Measurements from ENCODE around the gene TARS1. TPM values are rescaled to one million over a fixed set of nuclear protein-coding genes. Genes with fewer than 3 reads are reported as not detected.
A peak's percentile ranks its signal among the peaks of the same experiment; 100 is the strongest.

Gene TARS1
- total RNA-seq, 1 experiment from 2014 or later: 417 TPM

- Histone ChIP-seq H2BK5ac (ENCODE audit: insufficient read length, low read length) (no peak overlapping the region), H2BK120ac (ENCODE audit: low read depth, low read length, poor library complexity, severe bottlenecking) (no peak overlapping the region), H3K9ac (ENCODE audit: extremely low read depth, insufficient read length, low read length) (no peak overlapping the region), H3K4ac (ENCODE audit: low read depth, low read length) (no peak overlapping the region), H3K23ac (ENCODE audit: insufficient read length, low read depth, low read length) (no peak overlapping the region), H2AFZ (ENCODE audit: low read length) (no peak overlapping the region), H3K79me1 (ENCODE audit: insufficient read depth, low read depth, low read length, poor library complexity, severe bottlenecking) (no peaks in the 10 kb centered on the region), H2BK20ac (ENCODE audit: low read depth, low read length, poor library complexity, severe bottlenecking) (no peak overlapping the region), H2BK12ac (ENCODE audit: insufficient read length, low read depth, low read length) (no peak overlapping the region), H4K5ac (ENCODE audit: insufficient read length, low read depth, low read length) (no peak overlapping the region), H3K27me3 (ENCODE audit: insufficient read depth, low read length) (no peaks in the 10 kb centered on the region), H3K79me2 (ENCODE audit: insufficient read depth, low read length) (no peaks in the 10 kb centered on the region), H3K14ac (ENCODE audit: insufficient read depth, low read length) (no peak overlapping the region), H3K4me1 (ENCODE audit: insufficient read depth, low read length) (no peaks in the 10 kb centered on the region), H3K23me2 (ENCODE audit: insufficient read length, low read depth, low read length, poor library complexity, severe bottlenecking) (no peaks in the 10 kb centered on the region), H3K9me3 (ENCODE audit: control insufficient read depth, low read depth, low read length) (no peaks in the 10 kb centered on the region), H3K4me2 (ENCODE audit: insufficient read depth, insufficient read length, low read length) (no peak overlapping the region), H3K27ac (ENCODE audit: insufficient read length, low read depth, low read length) (no peak overlapping the region), H3T11ph (ENCODE audit: low read length) (no peak overlapping the region), H2AK5ac (ENCODE audit: insufficient read length, low read length) (no peak overlapping the region), H4K91ac (ENCODE audit: insufficient read length, low read depth, low read length) (no peak overlapping the region), H4K20me1 (ENCODE audit: control insufficient read depth, insufficient read depth, insufficient read length) (no peaks in the 10 kb centered on the region), H3K56ac (ENCODE audit: insufficient read length, low read depth, low read length) (no peak overlapping the region), H4K8ac (replicated peaks; ENCODE audit: insufficient read length, low read depth, low read length) (no peak overlapping the region), H2BK15ac (ENCODE audit: low read depth, low read length) (no peak overlapping the region), H3K18ac (ENCODE audit: insufficient read length, low read depth, low read length) (no peak overlapping the region)
- H3K9me3 Mint-ChIP-seq: peaks cover 2 to 5% of the 10 kb centered on the region in 2 experiments; a peak in 4 of 5 replicates
- no CpG with 5 or more reads among the region's 6 CpGs for WGBS (ENCODE audit: extremely low coverage, insufficient read length, low lambda C conversion rate)
- no peak overlapping the region; a peak in 1 of 7 replicates for H3K27ac Mint-ChIP-seq
- peak; percentile 56 for DNase-seq
- H3K36me3 Mint-ChIP-seq (ENCODE audit: insufficient read depth in 1 of 3, low read depth in 3 of 3): peaks cover 6 to 20% (median 13%) of the 10 kb centered on the region in 3 experiments
- peaks cover 40 to 54% of the 10 kb centered on the region in 2 experiments for H3K4me1 Mint-ChIP-seq
- H3K27me3 Mint-ChIP-seq (ENCODE audit: low read depth): no peaks in the 10 kb centered on the region
- TF ChIP-seq CTCF (conservative IDR thresholded peaks at IDR 0.05): no peak
- no peak overlapping the region for H3K4me3 Mint-ChIP-seq
These were observed 48.8 kb downstream of the TARS1 start for GRCh38 chr5:33489481-33490067.
